GM23338 (cell line): ENCODE data around the gene PRMT3. TPM values are rescaled to one million over a fixed set of nuclear protein-coding genes. Genes with fewer than 3 reads are reported as not detected.

Experiments
- ATAC-seq: fragments of 200-7000 bp; cut with Tn5 transposase; 3 replicates; pipeline ENCODE4 v1.9.1; 2020
- DNase-seq: peaks from one replicate; pipeline ENCODE4 v3.0.0-alpha.2; 2015; ENCODE audit warnings: low spot score
- H2AFZ ChIP-seq: fragments of 200-600 bp; sonication (generic); 2 replicates; pipeline ENCODE4 v1.8.0; 2016; ENCODE audit warnings: antibody characterized with exemption, mild to moderate bottlenecking, moderate library complexity
- H3F3A ChIP-seq: fragments of 200-600 bp; sonication (generic); replicated peaks from 2 replicates; pipeline ENCODE4 v1.8.0; 2017; ENCODE audit warnings: antibody characterized with exemption, mixed run types, low read depth
- H3K27ac ChIP-seq: fragments of 200-600 bp; sonication (generic); 2 replicates; pipeline ENCODE4 v1.6.1; 2016; ENCODE audit warnings: low read depth
- H3K27me3 ChIP-seq: fragments of 200-600 bp; sonication (generic); 2 replicates; pipeline ENCODE4 v1.8.0; 2016; ENCODE audit warnings: mild to moderate bottlenecking, mixed run types, moderate library complexity; ENCODE audit not compliant: insufficient read depth
- H3K36me3 ChIP-seq: fragments of 200-600 bp; sonication (generic); 2 replicates; pipeline ENCODE4 v1.8.0; 2016; ENCODE audit warnings: mild to moderate bottlenecking; ENCODE audit not compliant: insufficient read depth
- H3K4me1 ChIP-seq: fragments of 200-600 bp; sonication (generic); 2 replicates; pipeline ENCODE4 v1.8.0; 2016; ENCODE audit warnings: mild to moderate bottlenecking, moderate library complexity; ENCODE audit not compliant: insufficient read depth
- H3K4me2 ChIP-seq: fragments of 200-600 bp; sonication (generic); 2 replicates; pipeline ENCODE4 v1.7.1; 2017; ENCODE audit warnings: mixed run types
- H3K4me3 ChIP-seq: fragments of 200-600 bp; sonication (generic); 2 replicates; pipeline ENCODE4 v1.6.1; 2016; ENCODE audit warnings: mixed run types
- H3K79me2 ChIP-seq: fragments of 200-600 bp; sonication (generic); replicated peaks from 2 replicates; pipeline ENCODE4 v1.8.0; 2017; ENCODE audit warnings: mild to moderate bottlenecking; ENCODE audit not compliant: insufficient read depth
- H3K9me2 ChIP-seq: fragments of 200-600 bp; sonication (generic); 2 replicates; pipeline ENCODE4 v1.8.0; 2017; ENCODE audit not compliant: insufficient read depth
- H4K20me1 ChIP-seq: fragments of 200-600 bp; sonication (generic); replicated peaks from 2 replicates; pipeline ENCODE4 v1.8.0; 2017; ENCODE audit warnings: mild to moderate bottlenecking; ENCODE audit not compliant: insufficient read depth
- H3K27ac Mint-ChIP-seq: 2 replicates; pipeline ENCODE4 v1.8.0; 2020; ENCODE audit warnings: inconsistent platforms, mild to moderate bottlenecking, moderate library complexity, mixed read lengths
- H3K27me3 Mint-ChIP-seq: 3 replicates; pipeline ENCODE4 v1.8.0; 2022; ENCODE audit warnings: low read depth, mild to moderate bottlenecking, moderate library complexity, mixed read lengths, inconsistent platforms; ENCODE audit not compliant: insufficient read depth, poor library complexity
- H3K36me3 Mint-ChIP-seq: 3 replicates; pipeline ENCODE4 v1.8.0; 2021; ENCODE audit warnings: low read depth, mild to moderate bottlenecking, inconsistent platforms, moderate library complexity, mixed read lengths
- H3K4me1 Mint-ChIP-seq: 3 replicates; pipeline ENCODE4 v1.8.0; 2020; ENCODE audit warnings: mild to moderate bottlenecking, inconsistent platforms, mixed read lengths
- H3K4me3 Mint-ChIP-seq: 3 replicates; pipeline ENCODE4 v1.8.0; 2021; ENCODE audit warnings: moderate library complexity, mild to moderate bottlenecking, inconsistent platforms, mixed read lengths
- H3K9me3 Mint-ChIP-seq: 3 replicates; pipeline ENCODE4 v1.8.0; 2020; ENCODE audit warnings: moderate library complexity, mild to moderate bottlenecking, inconsistent platforms, mixed read lengths
- CREB1 ChIP-seq: fragments of 250-450 bp; sonication (Bioruptor Pico); IDR thresholded peaks from 2 replicates; pipeline ENCODE4 v1.5.0; 2020; ENCODE audit warnings: low read depth, mild to moderate bottlenecking, moderate library complexity
- EZH2 ChIP-seq: fragments of 200-600 bp; sonication (generic); IDR thresholded peaks from one replicate; pipeline ENCODE4 v1.8.0; 2017; ENCODE audit warnings: antibody characterized with exemption, mild to moderate bottlenecking, low read depth; ENCODE audit not compliant: unreplicated experiment
- EZH2phosphoT487 ChIP-seq: fragments of 200-600 bp; sonication (generic); IDR thresholded peaks from one replicate; pipeline ENCODE4 v1.8.1; 2018; ENCODE audit warnings: antibody characterized with exemption; ENCODE audit not compliant: unreplicated experiment
- JUNB ChIP-seq: IDR thresholded peaks from one replicate; pipeline ENCODE4 v1.6.1; 2016; ENCODE audit warnings: antibody characterized with exemption; ENCODE audit not compliant: unreplicated experiment
- NANOG ChIP-seq: IDR thresholded peaks from 2 replicates; pipeline ENCODE4 v1.6.1; 2016; ENCODE audit warnings: antibody characterized with exemption, borderline replicate concordance
- POLR2AphosphoS5 ChIP-seq: IDR thresholded peaks from 2 replicates; pipeline ENCODE4 v1.6.1; 2016; ENCODE audit warnings: antibody characterized with exemption, low read depth
- STAT1 ChIP-seq: IDR thresholded peaks from one replicate; pipeline ENCODE4 v1.6.1; 2016; ENCODE audit warnings: antibody characterized with exemption; ENCODE audit not compliant: unreplicated experiment
- ZNF114 ChIP-seq: fragments of 250-450 bp; sonication (Bioruptor Pico); IDR thresholded peaks from 2 replicates; pipeline ENCODE4 v1.5.0; 2020; ENCODE audit warnings: mild to moderate bottlenecking, moderate library complexity
- ZNF331 ChIP-seq: fragments of 250-450 bp; sonication (Bioruptor Pico); IDR thresholded peaks from 2 replicates; pipeline ENCODE4 v1.5.0; 2020; ENCODE audit warnings: low read depth, mild to moderate bottlenecking, moderate library complexity
- polyA plus RNA-seq: library from polyadenylated mRNA; unstranded; fragments of >200 nt; fragmentation: Nextera tagmentation; extraction: Ambion mirVana; gene quantifications from 2 replicates; pipeline ENCODE4 v1.2.1, GENCODE V29; 2016
- total RNA-seq: library from RNA; depleted of rRNA; stranded (reverse); fragments of >200 nt; shearing (Covaris generic); gene quantifications from 2 replicates; pipeline ENCODE4 v1.2.3, GENCODE V29; 2014
- TF ChIP-seq, protein P1 (sequence below): IDR thresholded peaks from one replicate; pipeline ENCODE4 v1.6.1; 2018; ENCODE audit warnings: antibody characterized with exemption; ENCODE audit not compliant: unreplicated experiment

Gene PRMT3
- total and polyA plus RNA-seq, 2 experiments from 2014 or later, result 19.0 to 35.0 TPM

DNA sequence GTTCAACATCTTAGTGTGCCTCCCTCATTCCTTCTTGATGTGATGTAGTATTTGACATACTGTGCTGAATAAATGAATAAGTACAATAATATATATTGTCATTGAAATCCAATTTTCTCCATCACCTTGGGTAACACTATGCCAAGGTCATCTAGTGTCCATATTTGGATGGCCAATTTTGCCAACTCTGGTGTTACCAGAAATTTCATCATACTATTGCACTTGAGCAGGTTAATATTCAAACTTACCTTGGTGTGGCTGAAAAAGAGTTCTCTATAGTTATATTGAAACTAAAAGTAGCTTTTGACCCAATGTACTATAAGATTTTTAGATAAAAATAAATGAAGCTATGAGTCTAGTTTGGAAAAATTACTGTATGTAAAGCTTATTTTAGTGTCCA lies 113.7 kb downstream of the PRMT3 start (continued):
- TF ChIP-seq CREB1 (CRISPR knock-in tag) (no peak), NANOG (no peak), EZH2 (no peak), STAT1 (no peak), ZNF114 (no peak), ZNF331 (CRISPR knock-in tag) (no peak)

DNA sequence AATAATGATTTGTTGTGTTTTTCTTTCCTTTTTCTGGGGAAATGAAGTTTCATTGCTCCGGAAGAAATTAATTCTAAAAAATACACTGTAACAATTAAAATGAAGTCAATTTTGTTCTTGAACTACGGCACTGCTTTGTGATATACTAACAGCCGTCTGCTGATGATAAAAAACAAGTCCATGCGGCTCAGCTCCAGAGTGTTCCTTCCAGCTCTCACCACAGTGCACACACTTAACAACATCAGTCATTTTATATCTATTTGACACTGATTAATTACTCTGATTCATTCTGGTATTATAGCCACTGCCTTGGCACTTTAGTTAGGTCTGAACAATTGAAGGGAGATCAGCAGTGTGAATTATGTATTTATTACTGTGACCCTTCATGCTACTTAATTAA lies 114.5 kb downstream of the PRMT3 start:
- ATAC-seq, result no peak
- TF ChIP-seq POLR2AphosphoS5, result no peak
- TF ChIP-seq ZNF331 (CRISPR knock-in tag), result no peak
- TF ChIP-seq EZH2phosphoT487, result no peak
- no peak for TF ChIP-seq JUNB
- TF ChIP-seq EZH2, result no peak
- no peak overlapping the region for H3K4me3 Mint-ChIP-seq

DNA sequence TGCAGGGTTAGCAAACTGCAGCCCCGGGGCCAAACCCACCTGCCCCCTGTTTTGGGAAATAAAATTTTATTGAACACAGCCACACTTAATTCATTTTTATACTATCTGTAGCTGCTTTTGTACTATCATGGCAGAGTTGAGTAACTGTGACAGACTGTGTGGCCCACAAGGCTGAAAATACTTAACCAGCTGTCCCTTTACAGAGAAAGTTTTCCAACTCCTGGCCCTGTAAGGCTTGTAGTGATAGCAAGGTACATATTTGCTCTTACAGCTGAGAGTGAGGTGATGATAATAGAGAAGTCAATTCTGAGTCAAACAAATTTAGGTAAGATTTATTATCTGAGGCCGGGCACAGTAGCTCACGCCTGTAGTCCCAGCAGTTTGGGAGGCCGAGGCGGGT lies 124.5 kb downstream of the PRMT3 start:
- Mint-ChIP-seq H3K27me3 (no peaks in the 10 kb centered on the region), H3K4me1 (peaks cover 12% of the 10 kb centered on the region), H3K36me3 (no peaks in the 10 kb centered on the region), H3K4me3 (no peak overlapping the region), H3K27ac (no peak overlapping the region), H3K9me3 (no peaks in the 10 kb centered on the region)
- H3F3A ChIP-seq, result no peaks in the 10 kb centered on the region
- H3K79me2 ChIP-seq, result no peaks in the 10 kb centered on the region
- DNase-seq (no peak), ATAC-seq (no peak)
- no peaks in the 10 kb centered on the region; the same call in 1 of the 2 replicates for H4K20me1 ChIP-seq
- no peaks in the 10 kb centered on the region for H3K9me2 ChIP-seq
- no peaks in the 10 kb centered on the region for H3K36me3 ChIP-seq
- H3K4me3 ChIP-seq, result no peak overlapping the region
- TF ChIP-seq ZNF114, result no peak
- TF ChIP-seq POLR2AphosphoS5, result no peak
- TF ChIP-seq, protein P1, sequence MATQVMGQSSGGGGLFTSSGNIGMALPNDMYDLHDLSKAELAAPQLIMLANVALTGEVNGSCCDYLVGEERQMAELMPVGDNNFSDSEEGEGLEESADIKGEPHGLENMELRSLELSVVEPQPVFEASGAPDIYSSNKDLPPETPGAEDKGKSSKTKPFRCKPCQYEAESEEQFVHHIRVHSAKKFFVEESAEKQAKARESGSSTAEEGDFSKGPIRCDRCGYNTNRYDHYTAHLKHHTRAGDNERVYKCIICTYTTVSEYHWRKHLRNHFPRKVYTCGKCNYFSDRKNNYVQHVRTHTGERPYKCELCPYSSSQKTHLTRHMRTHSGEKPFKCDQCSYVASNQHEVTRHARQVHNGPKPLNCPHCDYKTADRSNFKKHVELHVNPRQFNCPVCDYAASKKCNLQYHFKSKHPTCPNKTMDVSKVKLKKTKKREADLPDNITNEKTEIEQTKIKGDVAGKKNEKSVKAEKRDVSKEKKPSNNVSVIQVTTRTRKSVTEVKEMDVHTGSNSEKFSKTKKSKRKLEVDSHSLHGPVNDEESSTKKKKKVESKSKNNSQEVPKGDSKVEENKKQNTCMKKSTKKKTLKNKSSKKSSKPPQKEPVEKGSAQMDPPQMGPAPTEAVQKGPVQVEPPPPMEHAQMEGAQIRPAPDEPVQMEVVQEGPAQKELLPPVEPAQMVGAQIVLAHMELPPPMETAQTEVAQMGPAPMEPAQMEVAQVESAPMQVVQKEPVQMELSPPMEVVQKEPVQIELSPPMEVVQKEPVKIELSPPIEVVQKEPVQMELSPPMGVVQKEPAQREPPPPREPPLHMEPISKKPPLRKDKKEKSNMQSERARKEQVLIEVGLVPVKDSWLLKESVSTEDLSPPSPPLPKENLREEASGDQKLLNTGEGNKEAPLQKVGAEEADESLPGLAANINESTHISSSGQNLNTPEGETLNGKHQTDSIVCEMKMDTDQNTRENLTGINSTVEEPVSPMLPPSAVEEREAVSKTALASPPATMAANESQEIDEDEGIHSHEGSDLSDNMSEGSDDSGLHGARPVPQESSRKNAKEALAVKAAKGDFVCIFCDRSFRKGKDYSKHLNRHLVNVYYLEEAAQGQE, result no peak
- no peak for TF ChIP-seq CREB1 (CRISPR knock-in tag)
- TF ChIP-seq JUNB, result no peak
- no peak for TF ChIP-seq STAT1
- H3K4me1 ChIP-seq, result peaks cover 5% of the 10 kb centered on the region; the same call in 1 of the 2 replicates
- no peaks in the 10 kb centered on the region for H3K27me3 ChIP-seq
- H2AFZ ChIP-seq, result no peak overlapping the region
- no peak overlapping the region for H3K4me2 ChIP-seq
- H3K27ac ChIP-seq, result no peak overlapping the region

More for the DNA sequence above, 114.5 kb downstream of the PRMT3 start:
- no peaks in the 10 kb centered on the region for H3K9me2 ChIP-seq
- DNase-seq, result no peak
- peaks cover 11% of the 10 kb centered on the region for H3K4me1 ChIP-seq
- Mint-ChIP-seq H3K4me1 (peaks cover 20% of the 10 kb centered on the region), H3K27ac (no peak overlapping the region; the same call in 1 of the 2 replicates), H3K27me3 (no peaks in the 10 kb centered on the region), H3K9me3 (no peaks in the 10 kb centered on the region), H3K36me3 (peaks cover 3% of the 10 kb centered on the region; the same call in 1 of the 3 replicates)
- H3K79me2 ChIP-seq, result no peaks in the 10 kb centered on the region
- H3K4me2 ChIP-seq, result no peak overlapping the region
- no peaks in the 10 kb centered on the region for H3K27me3 ChIP-seq
- H3F3A ChIP-seq, result no peaks in the 10 kb centered on the region
- no peaks in the 10 kb centered on the region for H3K36me3 ChIP-seq
- H3K27ac ChIP-seq, result no peak overlapping the region
- no peak overlapping the region for H2AFZ ChIP-seq
- H4K20me1 ChIP-seq, result no peaks in the 10 kb centered on the region
- H3K4me3 ChIP-seq, result no peak overlapping the region
